ENCODE data around the gene SLC10A3.

The SLC10A3 gene

GRCh38 chrX:154437971-154438893, 52.2 kb downstream of the SLC10A3 start:
- DNase-seq (ENCODE audit: low spot score), result no peak

Measured in pons (tissue), 1 donor.